GM10266 (cell line): ENCODE results near the gene CHST8.
A peak's percentile ranks its signal among the peaks of the same experiment; 100 is the strongest.

ENCODE experiments used
- DNase-seq: peaks from one replicate; pipeline ENCODE4 v3.0.0; 2012; ENCODE audit errors: extremely low spot score
- TF ChIP-seq, protein P1 (sequence below): IDR thresholded peaks from 2 replicates; pipeline ENCODE4 v1.5.1; 2012; ENCODE audit warnings: mild to moderate bottlenecking, low read depth; ENCODE audit not compliant: control insufficient read depth, insufficient read depth; ENCODE audit errors: missing control alignments

The CHST8 gene

DNA sequence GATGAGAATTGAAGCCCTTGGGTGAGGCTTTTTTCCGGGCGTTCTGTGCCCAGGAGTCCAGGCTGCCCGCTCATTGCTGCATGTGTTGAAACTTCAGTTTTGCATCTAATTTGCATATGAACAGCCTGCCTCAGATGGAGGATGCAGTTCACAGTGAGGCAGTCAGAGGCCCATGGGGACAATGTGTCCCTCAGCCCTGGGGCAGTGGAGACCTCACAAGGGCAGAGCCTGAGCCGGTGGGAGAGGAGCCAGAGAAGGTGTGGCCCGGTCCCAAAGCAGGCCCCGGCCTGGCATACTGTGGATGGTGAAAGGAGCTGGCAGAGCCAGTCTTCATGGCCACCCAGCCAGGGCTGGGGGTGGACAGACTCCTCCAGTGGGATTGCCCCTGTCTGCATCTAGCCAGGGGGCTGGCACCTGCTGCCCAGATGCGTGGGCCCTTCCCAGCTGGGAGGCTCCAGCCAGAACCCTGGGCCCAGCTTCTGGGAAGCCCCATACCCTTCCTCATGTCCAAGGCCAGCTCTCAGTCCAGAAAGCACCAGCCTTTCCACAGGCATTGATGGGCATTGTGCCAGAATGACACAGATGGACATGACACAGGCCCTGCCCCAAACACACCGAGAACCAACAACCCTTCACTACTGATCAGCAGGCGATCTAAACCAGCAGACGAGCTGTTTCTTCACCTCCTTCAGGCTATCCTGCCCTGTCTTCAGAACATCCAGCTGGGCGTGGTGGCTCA lies 142.0 kb downstream of the CHST8 start:
- TF ChIP-seq, protein P1, sequence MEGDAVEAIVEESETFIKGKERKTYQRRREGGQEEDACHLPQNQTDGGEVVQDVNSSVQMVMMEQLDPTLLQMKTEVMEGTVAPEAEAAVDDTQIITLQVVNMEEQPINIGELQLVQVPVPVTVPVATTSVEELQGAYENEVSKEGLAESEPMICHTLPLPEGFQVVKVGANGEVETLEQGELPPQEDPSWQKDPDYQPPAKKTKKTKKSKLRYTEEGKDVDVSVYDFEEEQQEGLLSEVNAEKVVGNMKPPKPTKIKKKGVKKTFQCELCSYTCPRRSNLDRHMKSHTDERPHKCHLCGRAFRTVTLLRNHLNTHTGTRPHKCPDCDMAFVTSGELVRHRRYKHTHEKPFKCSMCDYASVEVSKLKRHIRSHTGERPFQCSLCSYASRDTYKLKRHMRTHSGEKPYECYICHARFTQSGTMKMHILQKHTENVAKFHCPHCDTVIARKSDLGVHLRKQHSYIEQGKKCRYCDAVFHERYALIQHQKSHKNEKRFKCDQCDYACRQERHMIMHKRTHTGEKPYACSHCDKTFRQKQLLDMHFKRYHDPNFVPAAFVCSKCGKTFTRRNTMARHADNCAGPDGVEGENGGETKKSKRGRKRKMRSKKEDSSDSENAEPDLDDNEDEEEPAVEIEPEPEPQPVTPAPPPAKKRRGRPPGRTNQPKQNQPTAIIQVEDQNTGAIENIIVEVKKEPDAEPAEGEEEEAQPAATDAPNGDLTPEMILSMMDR: no peak
- DNase-seq: no peak

DNA sequence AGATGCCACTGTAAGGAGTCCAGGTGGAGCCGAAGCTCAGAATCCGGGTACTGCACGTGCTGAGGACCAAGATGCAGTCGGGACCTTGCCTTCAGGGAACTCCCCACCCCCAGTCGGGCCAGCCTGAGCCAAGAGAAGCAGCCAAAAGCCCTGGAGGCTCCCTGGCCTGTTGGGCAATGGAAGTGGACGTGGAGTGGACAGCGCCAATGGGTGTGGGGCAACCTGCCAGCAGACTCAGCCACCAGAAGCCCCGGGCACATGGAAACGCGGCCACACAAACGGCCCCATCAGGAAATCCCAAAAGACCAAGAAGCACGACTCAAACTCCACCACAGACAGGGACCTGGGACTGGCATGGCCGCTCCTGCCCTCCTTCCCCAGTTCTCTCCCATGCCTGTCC lies 144.9 kb downstream of the CHST8 start:
- DNase-seq: no peak
- TF ChIP-seq, protein P1: no peak

DNA sequence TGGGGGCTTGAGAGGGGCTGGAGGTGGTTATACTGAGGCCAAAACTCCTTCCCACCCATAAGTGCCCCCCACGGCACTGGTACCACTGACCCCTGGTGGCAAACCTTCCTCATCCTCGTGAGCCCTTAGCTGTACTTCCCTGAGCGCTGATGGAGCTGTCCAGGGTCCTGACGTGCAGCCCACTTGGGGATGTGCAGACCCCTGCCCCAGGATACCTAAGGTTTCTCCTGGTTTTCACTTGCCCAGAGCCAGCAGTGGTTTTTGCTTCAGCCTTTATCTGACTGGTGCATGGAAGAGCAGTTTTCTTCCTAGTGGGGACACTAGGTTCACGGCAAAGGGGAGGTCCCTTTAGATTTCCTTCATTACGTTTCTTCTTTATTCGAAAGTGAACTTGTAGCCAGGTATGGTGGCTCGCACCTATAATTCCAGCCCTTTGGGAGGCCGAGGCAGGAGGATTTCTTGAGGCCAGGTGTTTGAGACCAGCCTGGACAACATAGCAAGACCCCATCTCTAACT lies 146.2 kb downstream of the CHST8 start:
- DNase-seq: no peak
- TF ChIP-seq, protein P1: peak; percentile 5

DNA sequence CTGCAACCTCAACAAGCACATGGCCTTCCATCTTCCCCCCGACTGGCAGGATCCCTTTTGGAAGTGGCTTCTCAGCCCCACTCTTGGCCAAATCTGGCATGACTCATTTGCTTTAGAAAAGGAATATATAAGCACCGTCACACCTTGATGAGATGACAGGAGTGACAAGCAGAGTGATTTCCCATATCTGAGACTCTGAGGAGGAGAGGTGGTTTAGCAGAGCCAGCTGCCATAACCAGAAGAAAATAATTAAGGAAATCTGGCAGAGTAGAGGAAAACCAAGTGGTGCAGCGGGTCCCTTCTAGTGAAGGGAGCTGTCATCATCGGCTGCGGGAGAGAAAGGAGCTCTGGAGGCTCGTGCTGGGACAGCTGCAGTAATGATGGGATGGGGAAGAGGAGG lies 147.5 kb downstream of the CHST8 start:
- TF ChIP-seq, protein P1: no peak
- no peak for DNase-seq

DNA sequence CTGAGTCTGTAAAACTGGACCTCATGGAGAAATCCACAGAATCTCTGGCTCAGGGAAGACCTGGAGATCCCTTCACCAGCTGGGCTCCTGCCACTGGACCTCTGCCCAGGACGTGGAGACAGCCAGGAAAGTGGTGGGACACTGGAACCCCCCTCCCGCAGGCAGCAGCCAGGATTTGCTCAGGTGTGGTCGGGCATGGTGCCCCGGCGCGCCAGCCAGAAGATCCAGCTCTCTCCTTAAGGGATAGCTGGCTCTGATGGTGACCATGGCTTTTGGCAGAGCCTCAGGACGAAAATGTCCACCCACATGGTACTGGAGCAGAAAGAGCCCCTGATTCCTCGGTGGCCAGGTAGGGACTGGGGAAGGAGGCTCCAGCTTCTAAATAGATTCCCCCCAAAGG lies 148.4 kb downstream of the CHST8 start:
- no peak for DNase-seq
- TF ChIP-seq, protein P1: no peak

DNA sequence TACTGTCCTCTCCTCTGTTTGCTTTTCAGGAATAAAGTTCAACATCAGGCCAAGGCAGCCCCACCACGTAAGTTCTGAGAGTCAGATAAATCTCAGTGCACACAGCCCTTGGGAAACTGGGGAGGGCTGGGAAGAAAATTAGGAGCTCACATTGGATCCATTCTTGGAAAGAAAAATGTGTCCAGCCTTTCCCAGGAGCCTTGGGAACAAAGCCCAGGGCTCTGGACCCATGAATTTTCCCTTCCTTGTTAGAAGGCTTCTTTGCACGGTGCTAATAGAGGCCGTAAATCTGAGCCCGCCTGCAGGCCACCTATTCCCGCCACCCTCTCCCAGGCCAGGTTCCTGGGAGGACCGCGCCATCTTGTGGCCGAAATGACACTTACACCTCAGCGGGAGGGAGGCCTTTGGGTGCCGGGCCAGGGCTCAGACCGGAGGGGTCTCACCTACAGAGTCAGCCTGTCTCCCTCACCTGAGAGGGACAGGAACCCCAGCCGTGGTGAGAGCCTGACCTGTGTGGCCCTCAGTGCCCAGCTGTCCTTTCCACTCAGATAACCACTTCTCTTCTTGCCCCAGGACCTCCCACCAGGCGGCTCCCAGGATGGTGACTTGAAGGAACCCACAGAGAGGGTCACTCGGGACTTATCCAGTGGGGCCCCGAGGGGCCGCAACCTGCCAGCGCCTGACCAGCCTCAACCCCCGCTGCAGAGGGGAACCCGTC lies 149.8 kb downstream of the CHST8 start:
- TF ChIP-seq, protein P1: peak; percentile 89
- peak; percentile 86 for DNase-seq
